GM18861 (cell line): Measurements from ENCODE around the gene ZNF646.

Experiments used
- ATAC-seq: cut with Tn5 transposase; IDR thresholded peaks from one replicate; pipeline ENCODE4 v1.9.1; 2021; ENCODE audit not compliant: unreplicated experiment

ZNF646 gene

GRCh38 chr16:31073970-31074813 is at the start of gene ZNF646, which contains the start of gene ZNF668:
TSS of gene ZNF646 (plus strand) at chr16:31074422. CDS start at chr16:31076325, 1,903 bp downstream.
TSS of gene ZNF668 (minus strand) at chr16:31074240. CDS start at chr16:31064459, 9,781 bp downstream.
- peak; percentile 53 for ATAC-seq

- ATAC-seq, result no peak
Observed at GRCh38 chr16:31025339-31025738, 48.9 kb upstream of the ZNF646 start.

- ATAC-seq, result no peak
Observed at GRCh38 chr16:31029272-31029671, 45.0 kb upstream of the ZNF646 start.

GRCh38 chr16:31031276-31031675 is 42.9 kb upstream of the ZNF646 start:
- ATAC-seq, result no peak

- ATAC-seq, result peak; percentile 65
Observed at GRCh38 chr16:31032736-31033708, 41.2 kb upstream of the ZNF646 start, which contains the start of gene STX4. TSS of gene STX4 (plus strand) at chr16:31033558. CDS start at chr16:31033806, 248 bp downstream.

GRCh38 chr16:31033709-31034492 is 40.3 kb upstream of the ZNF646 start:
- ATAC-seq, result peak; percentile 47

- ATAC-seq, result no peak
Observed at GRCh38 chr16:31036691-31037090, 37.5 kb upstream of the ZNF646 start.

GRCh38 chr16:31038993-31039392 is 35.2 kb upstream of the ZNF646 start:
- no peak for ATAC-seq

GRCh38 chr16:31042866-31043265 is 31.4 kb upstream of the ZNF646 start:
- no peak for ATAC-seq

- no peak for ATAC-seq
Observed at GRCh38 chr16:31043352-31043751, 30.9 kb upstream of the ZNF646 start.

GRCh38 chr16:31043898-31044481 is 30.2 kb upstream of the ZNF646 start:
- ATAC-seq, result no peak

GRCh38 chr16:31050280-31051030 is 23.8 kb upstream of the ZNF646 start:
- ATAC-seq, result no peak

- ATAC-seq, result no peak
Observed at GRCh38 chr16:31052114-31052513, 22.1 kb upstream of the ZNF646 start.

- no peak for ATAC-seq
Observed at GRCh38 chr16:31055613-31056012, 18.6 kb upstream of the ZNF646 start.

- ATAC-seq, result no peak
Observed at GRCh38 chr16:31061126-31061812, 13.0 kb upstream of the ZNF646 start.

GRCh38 chr16:31061813-31062440 is 12.3 kb upstream of the ZNF646 start:
- no peak for ATAC-seq

GRCh38 chr16:31063495-31063842 is 10.8 kb upstream of the ZNF646 start:
- ATAC-seq, result no peak

GRCh38 chr16:31063843-31064611 is 10.2 kb upstream of the ZNF646 start:
- ATAC-seq, result no peak
